K562 (cell line): ENCODE results near the gene PRKAR2B. TPM values are rescaled to one million over a fixed set of nuclear protein-coding genes. Genes with fewer than 3 reads are reported as not detected.

Experiments
- ADNP ChIP-seq: fragments of 200-800 bp; sonication (Bioruptor generic); IDR thresholded peaks from 2 replicates; pipeline ENCODE4 v1.6.1; 2016; ENCODE audit warnings: missing genetic modification characterization, missing compliant biosample characterization
- ARID3B ChIP-seq: fragments of 250-450 bp; sonication (Bioruptor Pico); IDR thresholded peaks from 2 replicates; pipeline ENCODE4 v1.4.0; 2020; ENCODE audit warnings: borderline replicate concordance
- CAMTA2 ChIP-seq: fragments of 250-450 bp; sonication (Bioruptor Pico); conservative IDR thresholded peaks from 2 replicates; pipeline ENCODE4 v1.5.1; 2022
- CHAMP1 ChIP-seq: fragments of 450-650 bp; IDR thresholded peaks from 2 replicates; pipeline ENCODE4 v1.6.1; 2016; ENCODE audit warnings: mild to moderate bottlenecking
- DMBX1 ChIP-seq: fragments of 250-450 bp; sonication (Bioruptor Pico); IDR thresholded peaks from 2 replicates; pipeline ENCODE4 v1.8.0; 2022; ENCODE audit warnings: inconsistent platforms, mild to moderate bottlenecking, moderate library complexity, borderline replicate concordance
- ELF2 ChIP-seq: fragments of 250-450 bp; sonication (Bioruptor Pico); IDR thresholded peaks from 2 replicates; pipeline ENCODE4 v1.5.0; 2021; ENCODE audit warnings: mild to moderate bottlenecking
- ETV1 ChIP-seq: fragments of 450-650 bp; conservative IDR thresholded peaks from 2 replicates; pipeline ENCODE4 v1.6.1; 2016; ENCODE audit warnings: missing genetic modification characterization, control low read depth, low read depth, missing compliant biosample characterization
- KHSRP ChIP-seq: fragments of 450-650 bp; IDR thresholded peaks from 2 replicates; pipeline ENCODE4 v1.6.1; 2017
- NFXL1 ChIP-seq: fragments of 450-650 bp; formaldehyde crosslinking; IDR thresholded peaks from 2 replicates; pipeline ENCODE4 v1.4.0; 2021; ENCODE audit warnings: mild to moderate bottlenecking
- NR4A1 ChIP-seq, 2 experiments: fragments of 250-450 bp in 1 of 2; fragments of 450-650 bp in 1 of 2; sonication (Bioruptor Pico) in 1 of 2; IDR thresholded peaks; 2 replicates each; pipeline versions ENCODE4 v1.4.0 to v1.6.1; 2016 to 2020; ENCODE audit warnings: mild to moderate bottlenecking in 2 of 2, missing compliant biosample characterization in 1 of 2, missing genetic modification characterization in 1 of 2, moderate library complexity in 1 of 2
- PHB2 ChIP-seq: fragments of 450-650 bp; IDR thresholded peaks from 2 replicates; pipeline ENCODE4 v1.6.1; 2017; ENCODE audit warnings: low read depth
- RB1 ChIP-seq: fragments of 450-650 bp; IDR thresholded peaks from 2 replicates; pipeline ENCODE4 v1.6.1; 2017; ENCODE audit warnings: low read depth, mild to moderate bottlenecking
- SLC30A9 ChIP-seq: fragments of 250-450 bp; sonication (Bioruptor Pico); IDR thresholded peaks from 2 replicates; pipeline ENCODE4 v1.8.0; 2022; ENCODE audit warnings: mild to moderate bottlenecking, moderate library complexity
- SMARCA5 ChIP-seq: fragments of 450-650 bp; IDR thresholded peaks from 2 replicates; pipeline ENCODE4 v1.6.1; 2016
- TAF1 ChIP-seq: IDR thresholded peaks from 2 replicates; pipeline ENCODE4 v1.6.1; 2011; ENCODE audit warnings: mild to moderate bottlenecking, low read length, moderate library complexity; ENCODE audit not compliant: insufficient read depth, control insufficient read depth, severe bottlenecking; ENCODE audit errors: extremely low read depth
- TCF7 ChIP-seq: sonication (generic); IDR thresholded peaks from 2 replicates; pipeline ENCODE4 v1.6.1; 2016; ENCODE audit warnings: antibody characterized with exemption, borderline replicate concordance
- TSC22D4 ChIP-seq: fragments of 450-650 bp; IDR thresholded peaks from 2 replicates; pipeline ENCODE4 v1.6.1; 2016; ENCODE audit warnings: missing genetic modification characterization, missing biosample characterization, control low read depth
- XRCC5 ChIP-seq: fragments of 200-400 bp; formaldehyde crosslinking; IDR thresholded peaks from 2 replicates; pipeline ENCODE4 v1.6.1; 2017; ENCODE audit warnings: low read depth, mild to moderate bottlenecking, low read length
- ZBTB49 ChIP-seq: sonication (generic); formaldehyde crosslinking; IDR thresholded peaks from 2 replicates; pipeline ENCODE4 v1.8.0; 2022; ENCODE audit warnings: missing genetic modification reagents, mild to moderate bottlenecking, borderline replicate concordance
- ZNF175 ChIP-seq: fragments of 200-800 bp; sonication (Bioruptor generic); IDR thresholded peaks from 2 replicates; pipeline ENCODE4 v1.6.1; 2016; ENCODE audit warnings: low read depth, mild to moderate bottlenecking, missing genetic modification characterization, missing compliant biosample characterization
- ZNF263 ChIP-seq: sonication (generic); formaldehyde crosslinking; IDR thresholded peaks from 2 replicates; pipeline ENCODE4 v1.8.0; 2022; ENCODE audit warnings: mild to moderate bottlenecking, missing genetic modification reagents, borderline replicate concordance
- ZNF583 ChIP-seq: fragments of 250-450 bp; sonication (Bioruptor Pico); IDR thresholded peaks from 2 replicates; pipeline ENCODE4 v1.4.0; 2020
- ZNF766 ChIP-seq: fragments of 200-800 bp; sonication (Bioruptor generic); conservative IDR thresholded peaks from 2 replicates; pipeline ENCODE4 v1.6.1; 2016; ENCODE audit warnings: missing genetic modification characterization, missing compliant biosample characterization
- polyA plus RNA-seq, 8 experiments: library from polyadenylated mRNA; depleted of rRNA in 4 of 8; stranded (reverse) in 5 of 8; unstranded in 3 of 8; fragments of >200 nt; fragmentation: Nextera tagmentation in 2 of 8; fragmentation: Illumina TruSeq in 1 of 8; extraction: Ambion mirVana in 2 of 8; extraction: Trizol in 1 of 8; gene quantifications; 2 replicates each; pipeline versions ENCODE4 v1.2.1 to v1.2.3, GENCODE V29; 2011 to 2014; ENCODE audit warnings: inconsistent platforms in 1 of 8, missing spikeins in 1 of 8
- total RNA-seq, 7 experiments: library from RNA; depleted of rRNA in 6 of 7; stranded (reverse); fragments of >200 nt in 6 of 7; fragmentation: Illumina TruSeq in 2 of 7; extraction: Trizol in 2 of 7; gene quantifications; 2 replicates each; pipeline versions ENCODE4 v1.2.1 to v1.2.3, GENCODE V29; 2011 to 2021; ENCODE audit warnings: low replicate concordance in 1 of 7

PRKAR2B gene
- total and polyA plus RNA-seq, 9 of the 15 experiments (the other 6 are each of a cell fraction or from before 2014, with no cell fraction given) = 59.0 to 173 (median 129) TPM

- TF ChIP-seq ZNF263 (CRISPR knock-in tag) (peak; percentile 88), ARID3B (CRISPR knock-in tag) (no peak), ETV1 (tag) (no peak), ADNP (tag) (no peak), ZNF175 (CRISPR knock-in tag) (no peak), SMARCA5 (0 out of 2 replicates have a peak, but pooled peaks have one; percentile 16), XRCC5 (no peak), CHAMP1 (no peak), PHB2 (peak; percentile 34), DMBX1 (CRISPR knock-in tag) (peak; percentile 68), ZBTB49 (no peak), TCF7 (no peak), NFXL1 (CRISPR knock-in tag) (0 out of 2 replicates have a peak, but pooled peaks have one; percentile 10), TSC22D4 (tag) (no peak), KHSRP (no peak), SLC30A9 (CRISPR knock-in tag) (no peak), ZNF583 (CRISPR knock-in tag) (0 out of 2 replicates have a peak, but pooled peaks have one; percentile 6), CAMTA2 (no peak), ZNF766 (CRISPR knock-in tag) (peak; percentile 71; the same call in 1 of the 2 replicates), ELF2 (CRISPR knock-in tag) (no peak), NR4A1 (CRISPR knock-in tag; IDR thresholded peaks at IDR 0.05) (no peak), NR4A1 (tag; IDR thresholded peaks at IDR 0.05) (0 out of 2 replicates have a peak, but pooled peaks have one; percentile 52), RB1 (no peak), TAF1 (no peak)
These were observed 35.6 kb downstream of the PRKAR2B start (continued) for GRCh38 chr7:107080099-107080505.
